H9 (cell line): Measurements from ENCODE around the gene DLD. TPM values are rescaled to one million over a fixed set of nuclear protein-coding genes. Genes with fewer than 3 reads are reported as not detected.
A peak's percentile ranks its signal among the peaks of the same experiment; 100 is the strongest.

Experiments
- DNase-seq: peaks from one replicate; pipeline ENCODE4 v3.0.0-alpha.2; 2017
- H2AFZ ChIP-seq: one replicate; pipeline ENCODE4 v1.6.1; 2013; ENCODE audit warnings: mild to moderate bottlenecking, low read length, control low read depth, moderate library complexity
- H2AK5ac ChIP-seq: 2 replicates; pipeline ENCODE4 v1.6.1; 2013; ENCODE audit warnings: low read length, control low read depth, mixed read lengths; ENCODE audit not compliant: insufficient read length
- H2BK120ac ChIP-seq: one replicate; pipeline ENCODE4 v1.6.1; 2013; ENCODE audit warnings: low read depth, mild to moderate bottlenecking, low read length, control low read depth, inconsistent platforms; ENCODE audit not compliant: poor library complexity, severe bottlenecking
- H2BK12ac ChIP-seq: 2 replicates; pipeline ENCODE4 v1.6.1; 2013; ENCODE audit warnings: low read length, control low read depth, mixed read lengths, low read depth; ENCODE audit not compliant: insufficient read length
- H2BK15ac ChIP-seq: 2 replicates; pipeline ENCODE4 v1.6.1; 2013; ENCODE audit warnings: low read depth, low read length, control low read depth
- H2BK20ac ChIP-seq: one replicate; pipeline ENCODE4 v1.6.1; 2013; ENCODE audit warnings: low read depth, mild to moderate bottlenecking, low read length, control low read depth, inconsistent platforms; ENCODE audit not compliant: poor library complexity, severe bottlenecking
- H2BK5ac ChIP-seq: 2 replicates; pipeline ENCODE4 v1.6.1; 2013; ENCODE audit warnings: low read length, control low read depth, mixed read lengths; ENCODE audit not compliant: insufficient read length
- H3K14ac ChIP-seq: 2 replicates; pipeline ENCODE4 v1.6.1; 2013; ENCODE audit warnings: low read length, control low read depth; ENCODE audit not compliant: insufficient read depth
- H3K18ac ChIP-seq: 2 replicates; pipeline ENCODE4 v1.6.1; 2013; ENCODE audit warnings: low read depth, mild to moderate bottlenecking, mixed read lengths, low read length, control low read depth; ENCODE audit not compliant: insufficient read length
- H3K23ac ChIP-seq: 2 replicates; pipeline ENCODE4 v1.6.1; 2013; ENCODE audit warnings: low read length, control low read depth, mixed read lengths, low read depth; ENCODE audit not compliant: insufficient read length
- H3K23me2 ChIP-seq: 2 replicates; pipeline ENCODE4 v1.6.1; 2013; ENCODE audit warnings: low read depth, mild to moderate bottlenecking, mixed read lengths, low read length, control low read depth; ENCODE audit not compliant: insufficient read length, poor library complexity, severe bottlenecking
- H3K27ac ChIP-seq: 2 replicates; pipeline ENCODE4 v1.5.1; 2013; ENCODE audit warnings: low read length, control low read depth, mixed read lengths, low read depth; ENCODE audit not compliant: insufficient read length
- H3K27me3 ChIP-seq: 2 replicates; pipeline ENCODE4 v1.6.1; 2013; ENCODE audit warnings: low read length, control low read depth, inconsistent platforms; ENCODE audit not compliant: insufficient read depth
- H3K4ac ChIP-seq: 2 replicates; pipeline ENCODE4 v1.6.1; 2013; ENCODE audit warnings: low read depth, mild to moderate bottlenecking, control low read depth, inconsistent platforms, low read length, moderate library complexity
- H3K4me1 ChIP-seq: 2 replicates; pipeline ENCODE4 v1.6.1; 2013; ENCODE audit warnings: low read length, control low read depth, inconsistent platforms; ENCODE audit not compliant: insufficient read depth
- H3K4me2 ChIP-seq: 2 replicates; pipeline ENCODE4 v1.6.1; 2013; ENCODE audit warnings: low read length, control low read depth, mixed read lengths; ENCODE audit not compliant: insufficient read length, insufficient read depth
- H3K56ac ChIP-seq: 2 replicates; pipeline ENCODE4 v1.6.1; 2013; ENCODE audit warnings: low read depth, mild to moderate bottlenecking, mixed read lengths, low read length, control low read depth; ENCODE audit not compliant: insufficient read length
- H3K79me1 ChIP-seq: 2 replicates; pipeline ENCODE4 v1.6.1; 2013; ENCODE audit warnings: low read depth, mild to moderate bottlenecking, moderate library complexity, low read length, control low read depth, inconsistent platforms; ENCODE audit not compliant: insufficient read depth, poor library complexity, severe bottlenecking
- H3K79me2 ChIP-seq: 2 replicates; pipeline ENCODE4 v1.6.1; 2013; ENCODE audit warnings: low read length, control low read depth, inconsistent platforms; ENCODE audit not compliant: insufficient read depth
- H3K9ac ChIP-seq: 2 replicates; pipeline ENCODE4 v1.6.1; 2013; ENCODE audit warnings: low read length, control low read depth, mixed read lengths; ENCODE audit not compliant: insufficient read length; ENCODE audit errors: extremely low read depth
- H3K9me3 ChIP-seq: one replicate; pipeline ENCODE4 v1.6.1; 2013; ENCODE audit warnings: low read depth, low read length, inconsistent platforms; ENCODE audit not compliant: control insufficient read depth
- H3T11ph ChIP-seq: one replicate; pipeline ENCODE4 v1.6.1; 2013; ENCODE audit warnings: mild to moderate bottlenecking, low read length, control low read depth, inconsistent platforms
- H4K20me1 ChIP-seq: one replicate; pipeline ENCODE4 v1.6.1; 2013; ENCODE audit not compliant: control insufficient read depth, insufficient read length, insufficient read depth
- H4K5ac ChIP-seq: 2 replicates; pipeline ENCODE4 v1.6.1; 2013; ENCODE audit warnings: low read depth, mild to moderate bottlenecking, mixed read lengths, low read length, control low read depth; ENCODE audit not compliant: insufficient read length
- H4K8ac ChIP-seq: replicated peaks from 2 replicates; pipeline ENCODE4 v1.6.1; 2013; ENCODE audit warnings: low read length, control low read depth, mixed read lengths, low read depth; ENCODE audit not compliant: insufficient read length
- H4K91ac ChIP-seq: 2 replicates; pipeline ENCODE4 v1.6.1; 2013; ENCODE audit warnings: low read depth, mild to moderate bottlenecking, moderate library complexity, mixed read lengths, low read length, control low read depth; ENCODE audit not compliant: insufficient read length
- H3K27ac Mint-ChIP-seq, 3 experiments: 2 replicates in 2 of 3; 3 replicates in 1 of 3; pipeline ENCODE4 v1.8.0; 2020 to 2021; ENCODE audit warnings: mixed read lengths in 3 of 3, mild to moderate bottlenecking in 1 of 3, moderate library complexity in 1 of 3
- H3K27me3 Mint-ChIP-seq: 2 replicates; pipeline ENCODE4 v1.8.0; 2021; ENCODE audit warnings: low read depth, mild to moderate bottlenecking, moderate library complexity, mixed read lengths
- H3K36me3 Mint-ChIP-seq, 3 experiments: 2 replicates in 2 of 3; 3 replicates in 1 of 3; pipeline ENCODE4 v1.8.0; 2020 to 2021; ENCODE audit warnings: low read depth in 3 of 3, mixed read lengths in 3 of 3; ENCODE audit not compliant: insufficient read depth in 1 of 3
- H3K4me1 Mint-ChIP-seq, 2 experiments: 2 replicates each; pipeline ENCODE4 v1.8.0; 2020; ENCODE audit warnings: mixed read lengths in 2 of 2
- H3K4me3 Mint-ChIP-seq, 2 experiments: 2 replicates in 1 of 2; 3 replicates in 1 of 2; pipeline ENCODE4 v1.8.0; 2020 to 2021; ENCODE audit warnings: mild to moderate bottlenecking in 2 of 2, mixed read lengths in 2 of 2, moderate library complexity in 1 of 2
- H3K9me3 Mint-ChIP-seq, 2 experiments: 2 replicates in 1 of 2; 3 replicates in 1 of 2; pipeline ENCODE4 v1.8.0; 2020; ENCODE audit warnings: mild to moderate bottlenecking in 2 of 2, mixed read lengths in 2 of 2, moderate library complexity in 1 of 2
- CTCF ChIP-seq: fragments of 200-600 bp; sonication (generic); conservative IDR thresholded peaks from 3 replicates; pipeline ENCODE4 v1.8.0; 2021; ENCODE audit warnings: antibody characterized with exemption, mild to moderate bottlenecking
- WGBS: extraction: QIAGEN DNeasy Blood & Tissue Kit; methylation state at CpG from one replicate; pipeline ENCODE4 v1.1.7; 2013; ENCODE audit warnings: missing lambda C conversion rate, low lambda C conversion rate, mixed read lengths; ENCODE audit not compliant: insufficient read length; ENCODE audit errors: extremely low coverage; 5-methylcytosine and 5-hydroxymethylcytosine counted together
- total RNA-seq: library from RNA; stranded (reverse); gene quantifications from 2 replicates; pipeline ENCODE4 v1.2.1, GENCODE V29; 2021

DLD gene
- total RNA-seq, 1 experiment from 2014 or later: 93.7 TPM

- no peaks in the 10 kb centered on the region for H4K20me1 ChIP-seq
- no peak overlapping the region for H2BK20ac ChIP-seq
- no peak overlapping the region for H3K14ac ChIP-seq
- no peak overlapping the region; a peak in 1 of 5 replicates for H3K4me3 Mint-ChIP-seq
- peaks cover 15 to 16% of the 10 kb centered on the region in 2 experiments for H3K4me1 Mint-ChIP-seq
- H3K27me3 ChIP-seq: no peaks in the 10 kb centered on the region
- no peaks in the 10 kb centered on the region for H3K9me3 ChIP-seq
- no peak overlapping the region for H2BK5ac ChIP-seq
- H2BK12ac ChIP-seq: no peak overlapping the region
- H3K9me3 Mint-ChIP-seq: peaks cover 0 to 7% of the 10 kb centered on the region in 2 experiments; a peak in 1 of 5 replicates
- no peak overlapping the region for H3K27ac ChIP-seq
- H4K5ac ChIP-seq: no peak overlapping the region
- H3K18ac ChIP-seq: no peak overlapping the region
- peak overlapping the region; percentile 10 for H3T11ph ChIP-seq
- DNase-seq: no peak
- H3K56ac ChIP-seq: no peak overlapping the region
- H2BK15ac ChIP-seq: no peak overlapping the region
- TF ChIP-seq CTCF: no peak
- H3K23me2 ChIP-seq: peaks cover 8% of the 10 kb centered on the region
- H4K8ac ChIP-seq: no peak overlapping the region
- WGBS: no CpG with 5 or more reads among the region's 3 CpGs
- H3K4me1 ChIP-seq: no peaks in the 10 kb centered on the region
- H3K79me1 ChIP-seq: peaks cover 4% of the 10 kb centered on the region
- no peak overlapping the region for H4K91ac ChIP-seq
- H3K27ac Mint-ChIP-seq: no peak overlapping the region
- no peak overlapping the region for H3K9ac ChIP-seq
- H2BK120ac ChIP-seq: no peak overlapping the region
- peaks cover 3 to 21% (median 19%) of the 10 kb centered on the region in 3 experiments; a peak in 6 of 7 replicates for H3K36me3 Mint-ChIP-seq
- no peak overlapping the region for H3K23ac ChIP-seq
- H3K4me2 ChIP-seq: no peak overlapping the region
- no peak overlapping the region for H2AFZ ChIP-seq
- H3K4ac ChIP-seq: no peak overlapping the region
- no peak overlapping the region for H2AK5ac ChIP-seq
- H3K79me2 ChIP-seq: peaks cover 3% of the 10 kb centered on the region; the same call in 1 of the 2 replicates
- H3K27me3 Mint-ChIP-seq: peaks cover 10% of the 10 kb centered on the region
These were observed 991 bp upstream of the DLD start for GRCh38 chr7:107889992-107890391.
